GM18870 (cell line): ENCODE measurements around the gene TEX13B.
"Not testable (repeated sequence)": the region's sequence is repeated elsewhere in the genome, so short reads cannot be mapped to it uniquely, and the experiment has no call there.

ENCODE experiments used
- ATAC-seq: cut with Tn5 transposase; IDR thresholded peaks from one replicate; pipeline ENCODE4 v1.9.1; 2021; ENCODE audit warnings: moderate library complexity; ENCODE audit not compliant: unreplicated experiment

TEX13B gene

GRCh38 chrX:107982356-107982755 lies at the start of gene TEX13B:
TEX13B (minus strand) TSS chrX:107982370; CDS start chrX:107982127, 243 bp downstream.
- ATAC-seq, result no peak

DNA sequence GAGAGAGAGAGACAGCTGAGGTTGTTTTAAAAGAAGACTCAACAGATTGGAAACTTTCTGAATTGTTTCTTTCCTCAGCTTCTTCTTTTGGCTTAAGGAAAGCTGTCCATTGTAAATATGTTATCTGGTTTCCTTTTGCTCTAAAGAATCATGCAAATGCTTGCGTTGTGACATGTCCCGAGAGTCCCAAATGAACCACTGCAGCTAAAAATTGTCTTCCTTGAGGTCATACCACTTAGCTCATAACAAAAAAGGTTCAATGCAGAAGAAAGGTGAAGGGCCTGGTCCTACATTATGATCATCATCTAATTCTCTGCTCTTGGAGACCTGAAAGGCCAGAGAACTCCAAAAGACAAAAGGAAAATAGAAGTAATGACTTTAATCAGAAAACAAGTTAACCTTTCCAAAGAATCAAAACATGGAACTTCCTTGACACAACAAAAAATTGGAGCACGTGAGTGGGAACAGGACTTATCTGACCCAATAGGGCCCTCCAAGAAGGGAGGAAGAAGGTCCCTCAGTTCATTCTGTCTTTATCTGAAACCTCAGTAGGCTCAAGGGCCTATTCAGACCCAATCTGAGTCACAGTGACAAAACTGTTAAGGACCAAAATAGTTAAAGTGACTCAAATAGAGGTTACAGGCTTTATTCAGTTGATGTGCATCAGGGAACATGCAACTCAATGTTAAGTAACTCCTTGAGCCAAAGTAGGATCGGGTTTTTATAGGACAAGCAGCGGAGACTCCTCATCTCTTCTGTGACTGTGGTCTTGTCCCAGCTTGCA lies 48.0 kb upstream of the TEX13B start:
- peak; percentile 77 for ATAC-seq

DNA sequence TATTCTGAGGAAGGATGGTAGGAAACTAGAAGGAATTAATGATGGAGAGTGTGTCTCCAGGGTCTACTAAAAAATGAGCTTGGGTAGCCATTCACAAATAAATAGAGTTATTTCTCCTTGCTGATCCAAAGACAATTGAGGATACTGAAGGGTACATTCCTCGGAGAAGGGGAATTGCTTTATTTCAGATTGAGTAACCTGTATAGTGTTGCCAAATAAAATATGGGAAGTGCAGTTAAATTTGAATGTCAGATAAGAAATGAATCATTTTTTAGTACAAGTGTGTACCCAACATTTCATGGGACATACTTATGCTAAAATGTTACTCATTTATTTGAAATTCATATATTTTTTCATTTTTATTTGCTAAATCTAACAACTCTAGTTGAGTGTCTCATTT lies 46.7 kb upstream of the TEX13B start:
- ATAC-seq, result no peak

GRCh38 chrX:108025954-108026600 lies 43.9 kb upstream of the TEX13B start:
- ATAC-seq, result no peak

GRCh38 chrX:108025376-108025775 lies 43.2 kb upstream of the TEX13B start:
- ATAC-seq, result no peak

DNA sequence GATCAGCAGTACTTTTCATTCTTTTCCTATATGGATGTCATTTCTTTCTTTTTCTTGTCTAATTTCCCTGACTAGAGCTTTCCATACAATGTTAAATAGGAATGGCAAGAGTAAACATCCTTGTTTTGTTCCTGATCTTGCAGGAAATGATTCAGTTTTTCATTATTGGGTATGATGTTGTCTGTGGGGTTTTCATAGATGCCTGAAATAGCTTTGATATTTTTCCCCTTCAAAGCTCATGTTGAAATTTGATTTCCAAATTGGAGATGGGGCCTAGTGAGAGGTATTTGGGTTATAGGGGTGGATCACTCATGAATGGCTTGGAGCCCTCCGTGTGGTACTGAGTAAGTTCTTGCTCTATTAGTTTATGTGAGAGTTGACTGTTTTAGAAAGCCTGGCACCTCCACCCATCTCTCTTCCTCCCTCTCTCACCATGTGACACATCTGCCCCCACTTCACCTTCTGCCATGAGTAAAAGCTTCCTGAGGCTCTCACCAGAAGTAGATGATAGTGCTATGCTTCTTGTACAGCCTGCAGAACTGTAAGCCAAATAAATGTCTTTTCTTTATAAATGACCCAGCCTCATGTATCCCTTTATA lies 40.4 kb upstream of the TEX13B start:
- ATAC-seq, result no peak

- ATAC-seq, result no peak
Observed at GRCh38 chrX:108020631-108021030, 38.5 kb upstream of the TEX13B start.

- no peak for ATAC-seq
Observed at GRCh38 chrX:108019382-108019875, 37.3 kb upstream of the TEX13B start.

- no peak for ATAC-seq
Observed at GRCh38 chrX:108018656-108019381, 36.6 kb upstream of the TEX13B start.

GRCh38 chrX:108001218-108001814 lies 19.1 kb upstream of the TEX13B start:
- peak; percentile 95 for ATAC-seq

GRCh38 chrX:108000751-108001150 lies 18.6 kb upstream of the TEX13B start:
- ATAC-seq, result no peak

GRCh38 chrX:107996124-107996523 lies 14.0 kb upstream of the TEX13B start:
- no peak for ATAC-seq

DNA sequence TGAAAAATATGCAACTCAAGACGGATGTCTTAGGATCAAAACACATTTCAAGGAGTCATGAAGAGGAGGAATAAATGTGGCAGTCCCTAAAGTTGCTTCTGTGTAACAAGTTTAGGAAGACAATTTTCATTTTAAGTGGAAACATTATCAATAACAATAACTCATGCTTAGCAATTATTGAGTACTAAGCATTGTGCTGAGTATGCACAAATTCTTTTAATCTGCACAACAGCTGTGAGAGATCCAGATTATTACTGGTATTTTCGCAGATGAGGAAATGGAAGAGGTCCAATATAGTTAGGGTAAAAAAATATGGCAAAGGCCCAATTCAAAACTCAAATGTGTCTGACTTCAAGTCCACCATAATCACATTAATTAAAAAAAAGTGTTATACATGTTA lies 2.9 kb upstream of the TEX13B start:
- no peak for ATAC-seq

GRCh38 chrX:107979534-107979933 lies 2.6 kb downstream of the TEX13B start:
- ATAC-seq, result no peak

DNA sequence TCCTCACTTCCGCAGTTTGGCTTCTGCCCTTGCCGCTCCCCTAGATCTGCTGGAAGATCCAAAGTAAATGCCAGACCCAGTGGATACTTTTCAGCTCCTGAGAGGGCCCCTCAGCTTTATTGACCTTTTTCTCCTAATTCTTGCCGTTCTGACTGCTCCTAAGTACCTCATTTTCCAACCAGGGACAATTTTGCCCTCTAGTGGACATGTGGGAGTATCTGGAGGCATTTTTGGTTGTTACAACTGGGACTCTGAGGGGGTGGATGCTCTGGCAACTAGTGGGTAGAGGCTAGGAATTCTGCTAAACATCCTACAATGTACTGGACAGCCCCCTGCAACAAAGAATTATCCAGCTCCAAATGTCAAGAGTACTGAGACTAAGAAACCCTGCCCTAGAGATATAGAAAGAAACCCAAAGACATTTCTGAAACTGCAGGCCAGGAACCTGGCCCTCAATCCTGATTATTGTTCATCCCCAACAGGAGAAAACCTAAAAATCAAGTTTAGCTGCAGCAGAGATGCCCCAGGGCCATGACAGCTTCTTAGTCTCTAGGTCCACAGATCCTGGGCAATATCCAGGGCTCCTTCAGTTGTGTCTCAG lies 3.4 kb downstream of the TEX13B start:
- ATAC-seq, result no peak

- ATAC-seq, result no peak
Observed at GRCh38 chrX:107978071-107978470, 4.1 kb downstream of the TEX13B start.

GRCh38 chrX:107971636-107972035 lies 10.5 kb downstream of the TEX13B start:
- no peak for ATAC-seq

GRCh38 chrX:107970073-107970472 lies 12.1 kb downstream of the TEX13B start:
- ATAC-seq, result no peak

DNA sequence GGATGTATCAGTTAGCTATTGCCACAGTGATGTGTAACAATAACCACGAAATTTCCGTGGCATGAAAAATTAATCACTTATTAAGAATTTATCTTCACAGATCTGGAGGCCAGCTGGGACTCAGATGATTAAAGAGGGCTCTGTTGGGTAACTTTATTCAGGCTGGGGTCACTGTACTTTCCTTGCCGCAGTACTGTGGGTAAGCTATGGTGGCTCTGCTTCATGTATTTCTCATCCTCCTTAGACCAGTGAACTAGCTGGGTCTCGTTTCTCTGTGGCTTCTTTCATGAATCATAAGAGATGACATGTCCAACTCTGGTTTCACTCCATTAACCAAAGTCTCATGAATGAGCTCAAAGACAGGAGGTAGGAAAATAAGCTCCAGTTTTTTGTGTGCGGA lies 13.5 kb downstream of the TEX13B start:
- ATAC-seq, result peak; percentile 90

GRCh38 chrX:107955337-107955736 lies 26.8 kb downstream of the TEX13B start:
- ATAC-seq, result not testable (repeated sequence)
